Right ventricle myocardium inferior (tissue), 1 donor: ENCODE results near the gene MBNL2. TPM values are rescaled to one million over a fixed set of nuclear protein-coding genes. Genes with fewer than 3 reads are reported as not detected.

Source experiments
- ATAC-seq: fragments of 200-7000 bp; cut with Tn5 transposase; one replicate; pipeline ENCODE4 v1.9.1; 2020; ENCODE audit warnings: mild to moderate bottlenecking, moderate library complexity
- DNase-seq: peaks from one replicate; pipeline ENCODE4 v3.0.0; 2021; ENCODE audit errors: missing footprints
- intact Hi-C: fragments of 100-400 bp; cut with DNase I; formaldehyde crosslinking; loops from one replicate; pipeline ENCODE4 v1.11.0; 2022
- total RNA-seq: library from RNA; stranded (reverse); fragmentation: NEBNext Ultra II Directional; extraction: Animal tissue kit (Norgen Biotek cat#: 25700); gene quantifications from one replicate; pipeline ENCODE4 v1.2.1, GENCODE V29; 2021
- donor health status: DM: no; HTN: yes; CAD: no; lungs with severe emphysema.

The MBNL2 gene
- total RNA-seq, 1 donor from 2014 or later: 69.1 TPM

GRCh38 chr13:97325738-97326137 is 103.6 kb downstream of the MBNL2 start:
- intact Hi-C loops: no loop called here
- no peak for ATAC-seq
- no peak for DNase-seq

- no peak for DNase-seq
- intact Hi-C loops: no loop called here
- ATAC-seq: no peak
Measured at GRCh38 chr13:97327086-97327485, 105.0 kb downstream of the MBNL2 start.

- ATAC-seq (no peak), DNase-seq (no peak)
- intact Hi-C loops: no loop called here
Measured at GRCh38 chr13:97327506-97328221, 105.5 kb downstream of the MBNL2 start.

- no peak for DNase-seq
- ATAC-seq: peak; percentile 54
- intact Hi-C loops: no loop called here
Measured at GRCh38 chr13:97328222-97328790, 106.2 kb downstream of the MBNL2 start.

- ATAC-seq: peak; percentile 27
- no peak for DNase-seq
- intact Hi-C loops: no loop called here
Measured at GRCh38 chr13:97329331-97329730, 107.2 kb downstream of the MBNL2 start.

GRCh38 chr13:97330448-97330847 is 108.3 kb downstream of the MBNL2 start:
- intact Hi-C loops: no loop called here
- ATAC-seq (no peak), DNase-seq (no peak)

- ATAC-seq (peak; percentile 36), DNase-seq (no peak)
- intact Hi-C loops: no loop called here
Measured at GRCh38 chr13:97332742-97333141, 110.6 kb downstream of the MBNL2 start.

- no peak for ATAC-seq
- intact Hi-C loops: no loop called here
- DNase-seq: no peak
Measured at GRCh38 chr13:97333983-97334382, 111.8 kb downstream of the MBNL2 start.

- intact Hi-C loops: loop anchor here (5.0 kb wide), 1 partner anchor 32 kb away; no protein-coding TSS in a partner anchor
- DNase-seq: no peak
- ATAC-seq: no peak
Measured at GRCh38 chr13:97334690-97335089, 112.6 kb downstream of the MBNL2 start.

GRCh38 chr13:97335488-97336134 is 113.5 kb downstream of the MBNL2 start:
- ATAC-seq (no peak), DNase-seq (no peak)
- intact Hi-C loops: loop anchor here (5.0 kb wide), 1 partner anchor 33 kb away; no protein-coding TSS in a partner anchor

GRCh38 chr13:97337985-97338499 is 115.9 kb downstream of the MBNL2 start:
- DNase-seq (no peak), ATAC-seq (no peak)
- intact Hi-C loops: loop anchor here (5.0 kb wide), 1 partner anchor 36 kb away; no protein-coding TSS in a partner anchor

GRCh38 chr13:97338571-97338970 is 116.4 kb downstream of the MBNL2 start:
- DNase-seq: peak; percentile 44
- intact Hi-C loops: loop anchor here (5.0 kb wide), 1 partner anchor 36 kb away; no protein-coding TSS in a partner anchor
- ATAC-seq: no peak

GRCh38 chr13:97339019-97339987 is 117.2 kb downstream of the MBNL2 start:
- intact Hi-C loops: loop anchor here (5.0 kb wide), 1 partner anchor 37 kb away; no protein-coding TSS in a partner anchor
- DNase-seq: peak; percentile 56
- ATAC-seq: peak; percentile 89

- intact Hi-C loops: loop anchor here (5.0 kb wide), 2 partner anchors 38 to 98 kb away; no protein-coding TSS in a partner anchor
- DNase-seq (no peak), ATAC-seq (no peak)
Measured at GRCh38 chr13:97339988-97340749, 118.0 kb downstream of the MBNL2 start.

- intact Hi-C loops: loop anchor here (5.0 kb wide), 1 partner anchor 99 kb away; no protein-coding TSS in a partner anchor
- DNase-seq (no peak), ATAC-seq (no peak)
Measured at GRCh38 chr13:97341135-97341534, 119.0 kb downstream of the MBNL2 start.

GRCh38 chr13:97342136-97342535 is 120.0 kb downstream of the MBNL2 start:
- intact Hi-C loops: loop anchor here (5.0 kb wide), 1 partner anchor 100 kb away; no protein-coding TSS in a partner anchor
- DNase-seq: no peak
- ATAC-seq: no peak

GRCh38 chr13:97342936-97343335 is 120.8 kb downstream of the MBNL2 start:
- intact Hi-C loops: loop anchor here (5.0 kb wide), 1 partner anchor 101 kb away; no protein-coding TSS in a partner anchor
- DNase-seq (no peak), ATAC-seq (no peak)
